ENCODE measurements around the gene CELF2. TPM values are rescaled to one million over a fixed set of nuclear protein-coding genes. Genes with fewer than 3 reads are reported as not detected.
"Not testable (repeated sequence)": the region's sequence is repeated elsewhere in the genome, so short reads cannot be mapped to it uniquely, and the experiment has no call there.

Gene CELF2
- total RNA-seq, 1 donor from 2014 or later, result 77.6 TPM

GRCh38 chr10:11358923-11359575, 341.4 kb downstream of the CELF2 start:
- no peak overlapping the region for H3K27ac Mint-ChIP-seq (ENCODE audit: unreplicated experiment)
- no peaks in the 10 kb centered on the region for H3K27me3 Mint-ChIP-seq (ENCODE audit: low read depth)
- no peak for TF ChIP-seq CTCF (conservative IDR thresholded peaks at IDR 0.05)
- H3K9me3 Mint-ChIP-seq, result peaks cover 6% of the 10 kb centered on the region
- no peak overlapping the region for H3K4me3 Mint-ChIP-seq
- H3K4me1 Mint-ChIP-seq, result peaks cover 31% of the 10 kb centered on the region
- DNase-seq (ENCODE audit: low read depth, low spot score), result no peak
- H3K36me3 Mint-ChIP-seq (ENCODE audit: low read depth), result no peaks in the 10 kb centered on the region

- no peak overlapping the region for H3K27ac Mint-ChIP-seq (ENCODE audit: unreplicated experiment)
- H3K4me1 Mint-ChIP-seq, result peaks cover 26% of the 10 kb centered on the region
- H3K36me3 Mint-ChIP-seq (ENCODE audit: low read depth), result no peaks in the 10 kb centered on the region
- peaks cover 6% of the 10 kb centered on the region for H3K9me3 Mint-ChIP-seq
- TF ChIP-seq CTCF (conservative IDR thresholded peaks at IDR 0.05), result no peak
- no peaks in the 10 kb centered on the region for H3K27me3 Mint-ChIP-seq (ENCODE audit: low read depth)
- no peak for DNase-seq (ENCODE audit: low read depth, low spot score)
- H3K4me3 Mint-ChIP-seq, result no peak overlapping the region
Measured at GRCh38 chr10:11359869-11360268, 342.2 kb downstream of the CELF2 start.

GRCh38 chr10:11363497-11363896, 345.8 kb downstream of the CELF2 start:
- no peak for TF ChIP-seq CTCF (conservative IDR thresholded peaks at IDR 0.05)
- H3K4me3 Mint-ChIP-seq, result no peak overlapping the region
- peaks cover 14% of the 10 kb centered on the region for H3K9me3 Mint-ChIP-seq
- H3K36me3 Mint-ChIP-seq (ENCODE audit: low read depth), result no peaks in the 10 kb centered on the region
- H3K27me3 Mint-ChIP-seq (ENCODE audit: low read depth), result no peaks in the 10 kb centered on the region
- DNase-seq (ENCODE audit: low read depth, low spot score), result no peak
- peaks cover 3% of the 10 kb centered on the region for H3K4me1 Mint-ChIP-seq
- H3K27ac Mint-ChIP-seq (ENCODE audit: unreplicated experiment), result no peak overlapping the region

GRCh38 chr10:11364241-11364640, 346.6 kb downstream of the CELF2 start:
- no peak for DNase-seq (ENCODE audit: low read depth, low spot score)
- H3K27me3 Mint-ChIP-seq (ENCODE audit: low read depth), result no peaks in the 10 kb centered on the region
- no peaks in the 10 kb centered on the region for H3K36me3 Mint-ChIP-seq (ENCODE audit: low read depth)

GRCh38 chr10:11366889-11367288, 349.2 kb downstream of the CELF2 start:
- H3K4me1 Mint-ChIP-seq; H3K4me3 Mint-ChIP-seq; H3K36me3 Mint-ChIP-seq (ENCODE audit: low read depth); DNase-seq (ENCODE audit: low read depth, low spot score); H3K27me3 Mint-ChIP-seq (ENCODE audit: low read depth); H3K27ac Mint-ChIP-seq (ENCODE audit: unreplicated experiment): not testable (repeated sequence)
- H3K9me3 Mint-ChIP-seq, result peaks cover 14% of the 10 kb centered on the region

More at GRCh38 chr10:11364241-11364640, 346.6 kb downstream of the CELF2 start:
- no peak for TF ChIP-seq CTCF (conservative IDR thresholded peaks at IDR 0.05)
- Mint-ChIP-seq H3K4me3 (no peak overlapping the region), H3K9me3 (peaks cover 16% of the 10 kb centered on the region), H3K4me1 (peaks cover 3% of the 10 kb centered on the region), H3K27ac (ENCODE audit: unreplicated experiment) (no peak overlapping the region)

GRCh38 chr10:11367505-11367904, 349.8 kb downstream of the CELF2 start:
- Mint-ChIP-seq H3K27me3 (ENCODE audit: low read depth) (no peaks in the 10 kb centered on the region), H3K4me3 (no peak overlapping the region), H3K36me3 (ENCODE audit: low read depth) (no peaks in the 10 kb centered on the region), H3K4me1 (no peaks in the 10 kb centered on the region), H3K9me3 (peaks cover 14% of the 10 kb centered on the region), H3K27ac (ENCODE audit: unreplicated experiment) (peak overlapping the region; percentile 81)
- no peak for DNase-seq (ENCODE audit: low read depth, low spot score)
- TF ChIP-seq CTCF (conservative IDR thresholded peaks at IDR 0.05), result no peak
